SHP77 (cell line): Measurements from ENCODE around the gene PHETA1.

Source experiments
- DNase-seq, 2 experiments: peaks; one replicate each; lab custom pipeline; 2025; lab: John Stamatoyannopoulos, UW

The PHETA1 gene

GRCh38 chr12:111369496-111370220 is 763 bp upstream of the PHETA1 start:
- DNase-seq = no peak

- DNase-seq = no peak
These were observed 556 bp downstream of the PHETA1 start for GRCh38 chr12:111368291-111368787.

- DNase-seq = no peak
These were observed 1.2 kb downstream of the PHETA1 start for GRCh38 chr12:111367661-111368221.

- DNase-seq = no peak
These were observed 2.3 kb downstream of the PHETA1 start for GRCh38 chr12:111366583-111366982.

- no peak for DNase-seq
These were observed 2.8 kb downstream of the PHETA1 start for GRCh38 chr12:111366075-111366474.

- DNase-seq = no peak
These were observed 5.3 kb downstream of the PHETA1 start for GRCh38 chr12:111363578-111363977.

GRCh38 chr12:111362687-111363475 is 6.0 kb downstream of the PHETA1 start:
- no peak for DNase-seq

GRCh38 chr12:111361717-111362576 is 6.9 kb downstream of the PHETA1 start:
- DNase-seq = no peak

GRCh38 chr12:111361073-111361716 is 7.7 kb downstream of the PHETA1 start:
- no peak for DNase-seq

- DNase-seq = no peak
These were observed 8.5 kb downstream of the PHETA1 start for GRCh38 chr12:111360325-111360930.

GRCh38 chr12:111359914-111360276 is 9.0 kb downstream of the PHETA1 start:
- no peak for DNase-seq

- no peak for DNase-seq
These were observed 9.5 kb downstream of the PHETA1 start for GRCh38 chr12:111359231-111359913.

GRCh38 chr12:111355201-111355925 is 13.5 kb downstream of the PHETA1 start:
- DNase-seq = no peak

GRCh38 chr12:111354511-111354910 is 14.4 kb downstream of the PHETA1 start:
- DNase-seq = no peak

GRCh38 chr12:111353603-111354295 is 15.1 kb downstream of the PHETA1 start:
- no peak for DNase-seq

GRCh38 chr12:111353026-111353425 is 15.9 kb downstream of the PHETA1 start:
- DNase-seq = no peak

GRCh38 chr12:111352296-111352993 is 16.4 kb downstream of the PHETA1 start:
- no peak for DNase-seq

GRCh38 chr12:111351026-111351425 is 17.9 kb downstream of the PHETA1 start:
- DNase-seq = no peak
